Measurements from ENCODE around the gene PXT1.
"Not testable (repeated sequence)": the region's sequence is repeated elsewhere in the genome, so short reads cannot be mapped to it uniquely, and the experiment has no call there.

PXT1 gene

GRCh38 chr6:36368921-36369865, 73.5 kb downstream of the PXT1 start:
- DNase-seq (ENCODE audit: low read depth, low spot score): no peak

- DNase-seq (ENCODE audit: low read depth, low spot score): no peak
Measured at GRCh38 chr6:36368421-36368820, 74.2 kb downstream of the PXT1 start.

GRCh38 chr6:36367743-36368142, 74.9 kb downstream of the PXT1 start:
- DNase-seq (ENCODE audit: low read depth, low spot score): no peak

- DNase-seq (ENCODE audit: low read depth, low spot score): no peak
Measured at GRCh38 chr6:36364669-36365479, 77.8 kb downstream of the PXT1 start.

GRCh38 chr6:36364061-36364635, 78.5 kb downstream of the PXT1 start:
- not testable (repeated sequence) for DNase-seq (ENCODE audit: low read depth, low spot score)

- not testable (repeated sequence) for DNase-seq (ENCODE audit: low read depth, low spot score)
Measured at GRCh38 chr6:36363371-36363752, 79.3 kb downstream of the PXT1 start.

GRCh38 chr6:36362551-36363370, 79.9 kb downstream of the PXT1 start:
- no peak for DNase-seq (ENCODE audit: low read depth, low spot score)

GRCh38 chr6:36361071-36361470, 81.6 kb downstream of the PXT1 start:
- DNase-seq (ENCODE audit: low read depth, low spot score): no peak

GRCh38 chr6:36360241-36361054, 82.2 kb downstream of the PXT1 start:
- DNase-seq (ENCODE audit: low read depth, low spot score): peak; percentile 39

- DNase-seq (ENCODE audit: low read depth, low spot score): no peak
Measured at GRCh38 chr6:36358226-36358915, 84.3 kb downstream of the PXT1 start.

GRCh38 chr6:36357872-36358225, 84.8 kb downstream of the PXT1 start:
- DNase-seq (ENCODE audit: low read depth, low spot score): no peak

GRCh38 chr6:36355819-36356218, 86.8 kb downstream of the PXT1 start:
- no peak for DNase-seq (ENCODE audit: low read depth, low spot score)

- no peak for DNase-seq (ENCODE audit: low read depth, low spot score)
Measured at GRCh38 chr6:36353411-36353915, 89.2 kb downstream of the PXT1 start.

- no peak for DNase-seq (ENCODE audit: low read depth, low spot score)
Measured at GRCh38 chr6:36352477-36353157, 90.0 kb downstream of the PXT1 start.

GRCh38 chr6:36350681-36351571, 91.7 kb downstream of the PXT1 start:
- DNase-seq (ENCODE audit: low read depth, low spot score): peak; percentile 82

GRCh38 chr6:36350082-36350481, 92.6 kb downstream of the PXT1 start:
- DNase-seq (ENCODE audit: low read depth, low spot score): no peak

GRCh38 chr6:36349240-36349639, 93.4 kb downstream of the PXT1 start:
- DNase-seq (ENCODE audit: low read depth, low spot score): no peak

- no peak for DNase-seq (ENCODE audit: low read depth, low spot score)
Measured at GRCh38 chr6:36347621-36348020, 95.0 kb downstream of the PXT1 start.

All from brain pericyte (primary cell).